NCI-H1436 (cell line): Measurements from ENCODE around the gene LAMB1.
"Not testable (repeated sequence)": the region's sequence is repeated elsewhere in the genome, so short reads cannot be mapped to it uniquely, and the experiment has no call there.

Source experiments
- DNase-seq: peaks from one replicate; lab custom pipeline; 2025; lab: John Stamatoyannopoulos, UW

LAMB1 gene

GRCh38 chr7:107917763-107918651, 85.0 kb downstream of the LAMB1 start:
- no peak for DNase-seq

GRCh38 chr7:107915541-107915940, 87.4 kb downstream of the LAMB1 start:
- DNase-seq = no peak

GRCh38 chr7:107914831-107915230, 88.1 kb downstream of the LAMB1 start:
- no peak for DNase-seq

GRCh38 chr7:107913851-107914250, 89.1 kb downstream of the LAMB1 start:
- DNase-seq = no peak

- DNase-seq = no peak
Observed at GRCh38 chr7:107911981-107912380, 91.0 kb downstream of the LAMB1 start.

GRCh38 chr7:107909445-107909844, 93.5 kb downstream of the LAMB1 start:
- DNase-seq = no peak

- no peak for DNase-seq
Observed at GRCh38 chr7:107907790-107908189, 95.2 kb downstream of the LAMB1 start.

GRCh38 chr7:107902381-107902780, 100.6 kb downstream of the LAMB1 start:
- no peak for DNase-seq

- no peak for DNase-seq
Observed at GRCh38 chr7:107900496-107901015, 102.4 kb downstream of the LAMB1 start.

- no peak for DNase-seq
Observed at GRCh38 chr7:107898997-107899594, 103.9 kb downstream of the LAMB1 start.

GRCh38 chr7:107892367-107892741, 110.6 kb downstream of the LAMB1 start:
- not testable (repeated sequence) for DNase-seq

GRCh38 chr7:107891636-107892366, 111.2 kb downstream of the LAMB1 start:
- no peak for DNase-seq

GRCh38 chr7:107890962-107891635, 111.9 kb downstream of the LAMB1 start, which contains the start of gene DLD:
TSS of gene DLD (plus strand) at chr7:107891183. CDS start at chr7:107891251, 68 bp downstream.
- peak; percentile 86 for DNase-seq

- no peak for DNase-seq
Observed at GRCh38 chr7:107890493-107890961, 112.4 kb downstream of the LAMB1 start.

- no peak for DNase-seq
Observed at GRCh38 chr7:107889992-107890391, 113.0 kb downstream of the LAMB1 start.

GRCh38 chr7:107887827-107888226, 115.1 kb downstream of the LAMB1 start:
- DNase-seq = not testable (repeated sequence)

GRCh38 chr7:107884066-107884818, 118.7 kb downstream of the LAMB1 start:
- DNase-seq = no peak

- no peak for DNase-seq
Observed at GRCh38 chr7:107882766-107883165, 120.2 kb downstream of the LAMB1 start.

GRCh38 chr7:107879400-107880035, 123.4 kb downstream of the LAMB1 start:
- DNase-seq = peak; percentile 34

- DNase-seq = no peak
Observed at GRCh38 chr7:107878636-107879035, 124.3 kb downstream of the LAMB1 start.
